ENCODE measurements around the gene HAS3. TPM values are rescaled to one million over a fixed set of nuclear protein-coding genes. Genes with fewer than 3 reads are reported as not detected.

Gene HAS3
- total RNA-seq, 1 experiment from 2014 or later = 66.9 TPM

- TF ChIP-seq ZBTB21 (CRISPR knock-in tag; IDR thresholded peaks at IDR 0.05; ENCODE audit: borderline replicate concordance) = peak; percentile 2; the same call in 1 of the 2 replicates
- TF ChIP-seq USF1 (CRISPR knock-in tag; IDR thresholded peaks at IDR 0.05) = peak; percentile 38; the same call in 1 of the 2 replicates
- TF ChIP-seq ETV6 (CRISPR knock-in tag; IDR thresholded peaks at IDR 0.05) = peak; percentile 7; the same call in 1 of the 2 replicates
- TF ChIP-seq MAX (CRISPR knock-in tag; IDR thresholded peaks at IDR 0.05) = peak; percentile 49
- TF ChIP-seq TEAD4 (CRISPR knock-in tag; IDR thresholded peaks at IDR 0.05) = 0 out of 2 replicates have a peak, but pooled peaks have one; percentile 23
- TF ChIP-seq ZNF281 (CRISPR knock-in tag; IDR thresholded peaks at IDR 0.05) = no peak
Measured at GRCh38 chr16:69106491-69107315, 1.2 kb downstream of the HAS3 start (continued).

- ATAC-seq (peak; percentile 8), DNase-seq (ENCODE audit: low spot score) (peak; percentile 52)
- CTCF ChIA-PET = interaction anchor here (0.9 to 1.9 kb wide), 10 partner anchors 11 to 119 kb away, joined by 3 to 9 read pairs (median 4); no protein-coding TSS in a partner anchor
- TF ChIP-seq ESRRA (CRISPR knock-in tag; IDR thresholded peaks at IDR 0.05; ENCODE audit: borderline replicate concordance) (0 out of 2 replicates have a peak, but pooled peaks have one; percentile 36), PREB (CRISPR knock-in tag; IDR thresholded peaks at IDR 0.05; ENCODE audit: borderline replicate concordance) (no peak), ERG (CRISPR knock-in tag; IDR thresholded peaks at IDR 0.05) (no peak), FOXK1 (CRISPR knock-in tag; IDR thresholded peaks at IDR 0.05) (no peak; the same call in 1 of the 2 replicates), STAT6 (CRISPR knock-in tag; conservative IDR thresholded peaks at IDR 0.05; ENCODE audit: low read depth) (no peak), NR2C2 (CRISPR knock-in tag; IDR thresholded peaks at IDR 0.05) (no peak), MXD4 (CRISPR knock-in tag; IDR thresholded peaks at IDR 0.05; ENCODE audit: borderline replicate concordance) (no peak), ZNF317 (CRISPR knock-in tag; IDR thresholded peaks at IDR 0.05; ENCODE audit: borderline replicate concordance, low read depth) (no peak), ZNF671 (CRISPR knock-in tag; IDR thresholded peaks at IDR 0.05) (no peak), ZNF219 (CRISPR knock-in tag; IDR thresholded peaks at IDR 0.05; ENCODE audit: borderline replicate concordance) (no peak), JUN (CRISPR knock-in tag; IDR thresholded peaks at IDR 0.05) (no peak), GTF2I (CRISPR knock-in tag; conservative IDR thresholded peaks at IDR 0.05) (no peak), KAT7 (CRISPR knock-in tag; IDR thresholded peaks at IDR 0.05; ENCODE audit: borderline replicate concordance) (no peak), EMX1 (CRISPR knock-in tag; IDR thresholded peaks at IDR 0.05) (no peak), USF2 (CRISPR knock-in tag; IDR thresholded peaks at IDR 0.05) (peak; percentile 29; the same call in 1 of the 2 replicates), CTCF (IDR thresholded peaks at IDR 0.05) (no peak)
Measured at GRCh38 chr16:69107316-69107962, 2.0 kb downstream of the HAS3 start.

More at GRCh38 chr16:69107316-69107962, 2.0 kb downstream of the HAS3 start:
- Mint-ChIP-seq H3K4me1 (peaks cover 63% of the 10 kb centered on the region), H3K4me3 (peak overlapping the region; percentile 88), H3K27me3 (ENCODE audit: low read depth) (peaks cover 6% of the 10 kb centered on the region; the same call in 1 of the 2 replicates), H3K27ac (peak overlapping the region; percentile 80), H3K9me3 (no peaks in the 10 kb centered on the region), H3K36me3 (peaks cover 28% of the 10 kb centered on the region)
- POLR2A ChIA-PET = interaction anchor here (0.9 kb wide), 1 partner anchor 29 kb away, joined by 3 read pairs; no protein-coding TSS in a partner anchor
